ENCODE data around the gene TRIM33.
"Not testable (repeated sequence)": the region's sequence is repeated elsewhere in the genome, so short reads cannot be mapped to it uniquely, and the experiment has no call there.

Gene TRIM33

GRCh38 chr1:114462341-114462740 is 48.7 kb downstream of the TRIM33 start:
- DNase-seq, result no peak

DNA sequence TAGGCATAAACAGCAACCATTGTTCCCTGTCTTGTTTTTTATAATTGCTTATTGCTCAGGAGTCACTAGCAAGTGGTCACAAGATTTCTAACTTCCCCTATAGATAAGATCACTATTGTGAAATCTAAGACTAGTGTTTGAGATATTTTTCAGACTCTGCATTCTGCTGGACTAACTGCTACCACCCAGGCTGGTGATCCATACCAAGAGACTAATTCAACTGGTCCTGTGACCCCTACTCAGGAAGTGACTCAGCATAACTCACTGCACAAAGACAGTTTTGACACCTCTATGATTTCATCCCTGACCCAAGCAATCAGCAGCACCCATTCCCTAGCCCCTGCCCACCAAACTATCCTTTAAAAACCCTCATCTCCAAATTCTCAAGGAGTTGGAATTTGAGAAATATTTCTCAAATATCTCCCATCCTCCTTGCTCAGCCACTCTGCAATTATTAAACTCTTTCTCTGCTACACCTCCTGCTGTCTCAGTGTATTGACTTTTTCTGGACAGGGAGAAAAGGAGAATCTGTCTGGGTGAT is 52.7 kb downstream of the TRIM33 start:
- DNase-seq, result no peak

- no peak for DNase-seq
Measured at GRCh38 chr1:114457675-114458236, 53.2 kb downstream of the TRIM33 start.

DNA sequence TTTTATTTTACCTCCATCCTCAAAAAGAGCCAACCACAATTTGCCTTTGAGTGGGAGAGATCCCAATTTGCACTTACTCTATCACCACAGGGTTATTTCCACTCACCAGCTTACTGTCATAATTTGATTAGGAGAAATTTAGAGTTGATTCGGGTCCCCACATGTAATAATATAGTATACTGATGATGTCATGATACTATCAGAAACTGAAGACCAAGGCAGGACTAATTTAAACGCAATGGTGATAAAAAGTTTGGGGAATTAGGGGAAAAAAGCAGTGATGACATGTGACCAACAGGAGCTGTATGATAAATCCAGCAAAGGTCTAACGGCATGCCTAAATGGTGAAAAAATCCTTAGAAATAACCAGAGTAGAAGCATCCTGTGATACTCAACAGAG is 54.4 kb downstream of the TRIM33 start:
- no peak for DNase-seq

- DNase-seq, result no peak
Measured at GRCh38 chr1:114455102-114455785, 55.8 kb downstream of the TRIM33 start.

- no peak for DNase-seq
Measured at GRCh38 chr1:114454539-114454938, 56.5 kb downstream of the TRIM33 start.

GRCh38 chr1:114453361-114453784 is 57.6 kb downstream of the TRIM33 start:
- DNase-seq, result no peak

DNA sequence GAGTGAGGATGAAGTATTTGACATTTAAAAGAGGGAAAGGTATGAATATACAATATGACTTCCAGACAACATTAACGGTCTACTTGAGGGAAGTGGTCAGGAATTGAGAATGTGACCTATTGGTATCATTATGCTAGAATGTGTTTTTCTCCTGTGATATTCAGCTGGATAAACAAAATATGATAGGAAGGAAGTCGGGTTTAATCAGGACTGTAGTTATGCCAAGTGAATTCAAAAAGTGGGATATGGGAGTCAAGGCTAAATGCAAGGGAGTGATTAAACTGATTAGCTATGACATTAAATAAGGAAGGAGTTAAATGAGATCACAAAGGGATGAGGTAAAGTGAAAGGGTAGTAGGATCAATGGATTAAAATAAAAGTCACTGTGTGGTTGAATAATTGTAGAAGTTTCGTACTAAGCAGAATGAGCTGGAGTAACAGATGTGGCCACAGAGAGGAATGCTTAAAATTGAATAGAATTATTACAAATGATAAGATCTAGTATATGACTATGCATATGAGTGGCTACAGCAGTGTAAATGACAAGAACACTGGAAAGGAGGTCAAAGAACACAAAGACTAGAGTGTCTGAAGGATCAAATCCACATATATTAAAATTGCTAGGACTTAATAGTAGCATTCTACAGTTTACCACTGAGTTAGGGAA is 62.5 kb downstream of the TRIM33 start:
- DNase-seq, result no peak

GRCh38 chr1:114446198-114446597 is 64.8 kb downstream of the TRIM33 start:
- DNase-seq, result no peak

- DNase-seq, result not testable (repeated sequence)
Measured at GRCh38 chr1:114443226-114443625, 67.8 kb downstream of the TRIM33 start.

- DNase-seq, result no peak
Measured at GRCh38 chr1:114441332-114441731, 69.7 kb downstream of the TRIM33 start.

- no peak for DNase-seq
Measured at GRCh38 chr1:114439369-114439768, 71.6 kb downstream of the TRIM33 start.

- DNase-seq, result no peak
Measured at GRCh38 chr1:114437812-114438211, 73.2 kb downstream of the TRIM33 start.

- DNase-seq, result no peak
Measured at GRCh38 chr1:114436799-114437198, 74.2 kb downstream of the TRIM33 start.

- DNase-seq, result no peak
Measured at GRCh38 chr1:114435088-114435715, 75.8 kb downstream of the TRIM33 start.

GRCh38 chr1:114431026-114431425 is 80.0 kb downstream of the TRIM33 start:
- no peak for DNase-seq

GRCh38 chr1:114428083-114428754 is 82.8 kb downstream of the TRIM33 start:
- no peak for DNase-seq

DNA sequence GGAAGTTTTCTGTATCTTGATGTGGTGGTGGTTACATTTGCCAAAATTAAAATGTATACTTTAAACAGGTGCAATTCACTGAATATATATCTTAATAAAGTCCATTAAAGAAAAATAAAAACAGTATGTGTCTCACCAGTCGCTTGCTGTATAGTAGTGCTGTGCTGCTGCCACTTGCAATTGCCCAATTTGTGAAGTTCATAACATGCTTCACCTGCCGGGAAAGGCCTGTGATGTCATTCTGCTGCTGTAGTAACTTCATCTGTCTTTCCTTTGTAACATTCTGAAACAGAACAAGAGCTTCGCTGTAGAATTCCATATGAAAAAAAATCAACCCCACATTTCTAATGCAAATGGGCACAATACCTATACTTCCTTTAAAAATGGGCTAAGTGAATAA is 83.4 kb downstream of the TRIM33 start:
- no peak for DNase-seq

DNA sequence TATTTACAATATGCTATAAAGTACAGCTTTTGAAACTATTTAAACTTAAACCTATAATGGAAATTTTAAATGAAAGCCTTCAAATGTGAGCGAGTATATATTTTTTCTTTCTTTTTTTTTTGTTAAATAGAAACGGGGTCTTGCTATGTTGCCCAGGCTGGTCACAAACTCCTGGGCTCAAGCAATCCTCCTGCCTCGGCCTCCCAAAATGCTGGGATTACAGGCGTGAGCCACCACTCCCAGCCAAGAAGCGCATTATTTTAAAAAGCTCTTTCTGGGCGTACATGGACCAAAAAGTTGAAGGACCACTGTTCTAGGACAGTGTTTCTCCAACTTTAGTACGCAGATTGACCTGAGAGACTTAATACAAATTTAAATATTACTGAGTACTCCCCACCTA is 87.5 kb downstream of the TRIM33 start:
- no peak for DNase-seq

DNA sequence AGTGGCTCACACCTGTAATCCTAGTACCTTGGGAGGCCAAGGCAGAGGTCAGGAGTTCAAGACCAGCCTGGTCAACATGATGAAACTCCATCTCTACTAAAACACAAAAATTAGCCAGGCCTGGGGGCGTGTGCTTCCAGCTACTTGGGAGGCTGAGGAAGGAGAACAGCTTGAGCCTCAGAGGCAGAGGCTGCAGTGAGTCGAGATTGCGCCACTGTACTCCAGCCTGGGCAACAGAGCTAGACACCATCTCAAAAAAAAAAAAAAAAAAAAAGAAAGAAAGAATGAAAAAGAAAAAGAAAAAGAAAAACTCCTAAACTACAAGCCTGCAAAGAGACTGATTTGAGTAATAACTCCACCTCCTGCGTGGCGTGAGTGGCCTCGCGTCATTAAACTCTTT is 92.1 kb downstream of the TRIM33 start:
- DNase-seq, result not testable (repeated sequence)

DNA sequence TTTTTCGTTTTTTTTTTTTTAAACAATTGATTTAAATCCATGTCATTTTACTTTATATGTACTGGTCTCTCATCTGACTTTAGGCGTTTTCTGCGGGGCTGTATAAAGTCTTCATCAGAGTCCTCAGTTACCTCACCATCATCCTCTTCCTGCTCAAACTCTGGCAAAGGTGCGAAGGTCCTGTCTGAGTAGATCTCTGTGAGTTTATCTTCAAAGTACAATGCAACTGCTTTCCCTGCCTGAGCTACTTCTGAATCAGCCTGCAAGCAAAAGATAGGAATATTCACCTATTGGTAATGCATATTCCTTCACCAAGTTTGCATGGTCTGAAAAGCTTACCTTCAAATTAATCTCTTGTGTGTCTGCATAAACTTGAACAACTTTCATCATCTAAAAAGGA is 113.4 kb downstream of the TRIM33 start:
- DNase-seq, result no peak

DNA sequence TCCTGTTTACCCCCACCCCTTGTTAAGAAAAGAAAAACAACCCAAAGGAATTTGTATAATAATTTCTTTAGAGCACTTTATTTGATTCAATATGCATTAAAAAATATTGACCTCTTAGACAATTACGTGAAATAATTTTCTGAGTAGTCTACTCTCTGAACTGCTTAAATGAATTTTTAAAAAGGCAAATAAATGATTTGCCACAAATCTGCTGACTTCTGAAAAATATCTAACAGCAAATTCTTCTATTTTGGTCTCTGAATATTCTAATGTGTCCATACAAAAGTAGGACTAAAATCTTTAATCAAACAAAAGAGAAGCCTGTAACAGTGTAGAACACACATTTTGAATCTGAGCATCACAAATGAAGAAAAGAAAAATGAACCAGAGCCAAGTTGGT is 115.1 kb downstream of the TRIM33 start:
- DNase-seq, result no peak

DNA sequence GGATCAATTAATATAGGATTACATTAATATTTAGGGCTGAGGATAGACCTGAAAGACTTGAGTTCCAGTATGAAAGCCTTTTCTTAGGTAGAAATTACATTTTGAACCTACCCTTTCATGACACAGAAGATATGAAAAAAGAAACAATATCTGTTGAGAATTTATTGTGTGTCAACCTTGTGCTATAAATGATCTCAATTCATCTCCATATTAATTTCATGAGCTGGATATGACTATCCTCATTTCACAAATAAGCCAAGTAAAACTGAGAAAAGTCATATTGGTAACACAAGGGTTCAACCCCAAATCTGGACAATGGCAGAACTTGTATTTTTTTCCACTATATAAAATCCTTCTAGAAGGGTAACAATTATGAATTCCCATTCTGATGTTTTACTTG is 120.0 kb downstream of the TRIM33 start:
- no peak for DNase-seq
